Transverse colon (tissue), 4 donors: Measurements from ENCODE around the gene MBOAT7. TPM values are rescaled to one million over a fixed set of nuclear protein-coding genes. Genes with fewer than 3 reads are reported as not detected.

Source experiments
- DNase-seq: peaks from one replicate; pipeline ENCODE4 v3.0.0-alpha.2; 2019
- H3K27ac ChIP-seq, 4 donors: fragments of 200-600 bp; sonication (generic); 2 replicates each; pipeline ENCODE4 v1.5.1; 2016 to 2018; ENCODE audit warnings: inconsistent platforms in 4 of 4
- H3K27me3 ChIP-seq: fragments of 200-600 bp; sonication (generic); 2 replicates; pipeline ENCODE4 v1.5.1; 2017; ENCODE audit warnings: inconsistent platforms
- H3K36me3 ChIP-seq, 4 donors: fragments of 200-600 bp; sonication (generic); 2 replicates each; pipeline ENCODE4 v1.5.1; 2017 to 2019; ENCODE audit warnings: inconsistent platforms in 4 of 4
- H3K4me1 ChIP-seq, 4 donors: fragments of 200-600 bp; sonication (generic); 2 replicates each; pipeline ENCODE4 v1.5.1; 2017 to 2020; ENCODE audit warnings: inconsistent platforms in 4 of 4
- H3K4me3 ChIP-seq, 4 donors: fragments of 200-600 bp; sonication (generic); 1 replicate in 1 of 4; 2 replicates in 3 of 4; pipeline versions ENCODE4 v1.5.1 to v1.6.1; 2017 to 2019; ENCODE audit warnings: inconsistent platforms in 4 of 4
- H3K9me3 ChIP-seq, 2 donors: fragments of 200-600 bp; sonication (generic); 2 replicates each; pipeline ENCODE4 v1.5.1; 2017 to 2019; ENCODE audit warnings: inconsistent platforms in 2 of 2
- EP300 ChIP-seq: sonication (generic); formaldehyde crosslinking; IDR thresholded peaks from one replicate; pipeline ENCODE4 v1.6.1; 2017; ENCODE audit warnings: antibody characterized with exemption, low read depth
- POLR2A ChIP-seq: fragments of 450-650 bp; IDR thresholded peaks from one replicate; pipeline ENCODE4 v1.6.1; 2016; ENCODE audit warnings: antibody characterized with exemption, mild to moderate bottlenecking, moderate library complexity
- POLR2AphosphoS5 ChIP-seq, 3 donors: sonication (generic); formaldehyde crosslinking; IDR thresholded peaks; one replicate each; pipeline ENCODE4 v1.6.1; 2016; ENCODE audit warnings: antibody characterized with exemption in 3 of 3
- WGBS, 2 donors: methylation state at CpG; one replicate each; pipeline ENCODE4 v1.1.5; 2018; ENCODE audit warnings: low coverage in 1 of 2; 5-methylcytosine and 5-hydroxymethylcytosine counted together
- in situ Hi-C, 4 donors: fragments of 200-750 bp; cut with MboI; loops; one replicate each; pipeline versions ENCODE4 v1.15.0 to v1.15.1; 2017; ENCODE audit warnings: low sequenced_read_pairs in 3 of 4, low pct_ligation_motif_present in 1 of 4, low pct_unique_long_range_greater_than_20kb in 1 of 4
- intact Hi-C: fragments of 100-400 bp; cut with DNase I; formaldehyde crosslinking; loops from one replicate; pipeline ENCODE4 v1.15.1; 2023; ENCODE audit warnings: low total_unique reads
- total RNA-seq, 4 donors: library from RNA; depleted of rRNA; stranded (reverse); fragments of >200 nt; gene quantifications; one replicate each; pipeline ENCODE4 v1.1.0, GENCODE V29; 2016
- TF ChIP-seq, protein P1 (sequence below), 5 experiments: fragments of 200-600 bp in 3 of 5; fragments of 450-650 bp in 2 of 5; sonication (generic) in 3 of 5; IDR thresholded peaks; 1 replicate in 2 of 5; 2 replicates in 3 of 5; pipeline ENCODE4 v1.5.1; 2016 to 2017; ENCODE audit warnings: antibody characterized with exemption in 5 of 5, inconsistent platforms in 3 of 5, mild to moderate bottlenecking in 2 of 5, moderate library complexity in 1 of 5

Gene MBOAT7
- total RNA-seq, 4 donors from 2014 or later = 180 to 249 (median 218) TPM

DNA sequence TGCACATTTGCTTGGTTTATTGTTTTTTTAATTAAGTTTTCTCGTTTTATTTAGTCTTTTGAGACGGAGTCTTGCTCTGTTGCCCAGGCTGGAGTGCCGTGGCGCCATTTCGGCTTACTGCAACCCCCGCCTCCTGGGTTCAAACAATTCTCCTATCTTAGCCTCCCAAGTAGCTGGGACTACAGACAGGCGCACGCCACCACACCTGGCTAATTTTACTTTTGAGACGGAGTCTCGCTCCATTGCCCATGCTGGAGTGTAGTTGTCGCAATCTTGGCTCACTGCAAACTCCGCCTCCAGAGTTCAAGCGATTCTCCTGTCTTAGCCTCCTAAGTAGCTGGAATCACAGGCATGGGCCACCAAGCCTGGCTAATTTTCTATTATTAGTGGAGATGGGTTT is 12.6 kb upstream of the MBOAT7 start:
- intact Hi-C loops = no loop called here
- peak overlapping the region in 3 of 4 donors; percentile 42 to 68 (median 58) for H3K4me3 ChIP-seq
- H3K4me1 ChIP-seq = peaks cover 20 to 63% (median 46%) of the 10 kb centered on the region in 4 donors
- in situ Hi-C loops = no loop called here
- peak overlapping the region; percentile 95 to 96 (median 96) for H3K27ac ChIP-seq
- WGBS, 2 donors = 49 to 55% methylated on average over 8 to 13 of the region's 13 CpGs
- H3K36me3 ChIP-seq = peaks cover 0 to 50% (median 8%) of the 10 kb centered on the region in 4 donors
- TF ChIP-seq POLR2A (no peak), POLR2AphosphoS5 (IDR thresholded peaks at IDR 0.05) (no peak), EP300 (no peak)
- TF ChIP-seq, protein P1, sequence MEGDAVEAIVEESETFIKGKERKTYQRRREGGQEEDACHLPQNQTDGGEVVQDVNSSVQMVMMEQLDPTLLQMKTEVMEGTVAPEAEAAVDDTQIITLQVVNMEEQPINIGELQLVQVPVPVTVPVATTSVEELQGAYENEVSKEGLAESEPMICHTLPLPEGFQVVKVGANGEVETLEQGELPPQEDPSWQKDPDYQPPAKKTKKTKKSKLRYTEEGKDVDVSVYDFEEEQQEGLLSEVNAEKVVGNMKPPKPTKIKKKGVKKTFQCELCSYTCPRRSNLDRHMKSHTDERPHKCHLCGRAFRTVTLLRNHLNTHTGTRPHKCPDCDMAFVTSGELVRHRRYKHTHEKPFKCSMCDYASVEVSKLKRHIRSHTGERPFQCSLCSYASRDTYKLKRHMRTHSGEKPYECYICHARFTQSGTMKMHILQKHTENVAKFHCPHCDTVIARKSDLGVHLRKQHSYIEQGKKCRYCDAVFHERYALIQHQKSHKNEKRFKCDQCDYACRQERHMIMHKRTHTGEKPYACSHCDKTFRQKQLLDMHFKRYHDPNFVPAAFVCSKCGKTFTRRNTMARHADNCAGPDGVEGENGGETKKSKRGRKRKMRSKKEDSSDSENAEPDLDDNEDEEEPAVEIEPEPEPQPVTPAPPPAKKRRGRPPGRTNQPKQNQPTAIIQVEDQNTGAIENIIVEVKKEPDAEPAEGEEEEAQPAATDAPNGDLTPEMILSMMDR (IDR thresholded peaks at IDR 0.05) = no peak
- H3K27me3 ChIP-seq = no peaks in the 10 kb centered on the region
- no peak for DNase-seq
- no peaks in the 10 kb centered on the region for H3K9me3 ChIP-seq

DNA sequence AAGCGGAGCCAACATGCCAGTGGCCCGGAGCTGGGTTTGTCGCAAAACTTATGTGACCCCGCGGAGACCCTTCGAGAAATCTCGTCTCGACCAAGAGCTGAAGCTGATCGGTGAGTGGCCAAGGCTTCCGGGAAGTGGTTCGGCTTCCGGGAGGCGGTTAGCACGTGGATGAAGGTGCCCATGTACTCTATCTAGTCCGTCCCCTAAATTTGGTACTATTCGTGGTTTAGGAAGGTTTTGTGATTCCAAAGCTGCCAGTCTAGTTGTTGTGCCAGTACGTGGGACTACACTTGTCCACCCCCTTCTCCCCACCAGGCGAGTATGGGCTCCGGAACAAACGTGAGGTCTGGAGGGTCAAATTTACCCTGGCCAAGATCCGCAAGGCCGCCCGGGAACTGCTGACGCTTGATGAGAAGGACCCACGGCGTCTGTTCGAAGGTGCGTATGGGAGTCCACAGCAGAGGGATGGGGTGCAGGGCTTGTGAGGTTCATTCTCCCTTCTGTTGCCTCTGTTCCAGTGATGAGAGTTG is 11.9 kb upstream of the MBOAT7 start:
- WGBS, 2 donors = 0 to 1% methylated on average over 4 to 28 of the region's 28 CpGs
- DNase-seq = no peak
- peaks cover 20 to 56% (median 41%) of the 10 kb centered on the region in 4 donors for H3K4me1 ChIP-seq

GRCh38 chr19:54199401-54199800 is 10.0 kb upstream of the MBOAT7 start:
- peak overlapping the region in 3 of 4 donors; percentile 95 to 96 (median 96) for H3K27ac ChIP-seq
- in situ Hi-C loops = no loop called here
- intact Hi-C loops = no loop called here

More for the DNA sequence above, 11.9 kb upstream of the MBOAT7 start:
- no peaks in the 10 kb centered on the region for H3K27me3 ChIP-seq
- peak overlapping the region; percentile 42 to 68 (median 54) for H3K4me3 ChIP-seq
- intact Hi-C loops = no loop called here
- H3K9me3 ChIP-seq = no peaks in the 10 kb centered on the region
- in situ Hi-C loops = no loop called here
- H3K27ac ChIP-seq = peak overlapping the region; percentile 95 to 96 (median 96)
- H3K36me3 ChIP-seq = peaks cover 0 to 42% (median 4%) of the 10 kb centered on the region in 4 donors
- TF ChIP-seq, protein P1 (IDR thresholded peaks at IDR 0.05) = no peak
- TF ChIP-seq POLR2A (no peak), EP300 (no peak), POLR2AphosphoS5 (IDR thresholded peaks at IDR 0.05) (no peak)

GRCh38 chr19:54197121-54197520 is 7.7 kb upstream of the MBOAT7 start:
- Histone ChIP-seq H3K36me3 (peaks cover 0 to 19% (median 2%) of the 10 kb centered on the region in 4 donors), H3K4me3 (no peak overlapping the region), H3K27ac (no peak overlapping the region), H3K27me3 (no peaks in the 10 kb centered on the region), H3K9me3 (no peaks in the 10 kb centered on the region), H3K4me1 (peaks cover 8 to 24% (median 14%) of the 10 kb centered on the region in 4 donors)
- in situ Hi-C loops = no loop called here
- intact Hi-C loops = no loop called here
- 67 to 68% methylated on average over 3 of the region's 3 CpGs for WGBS, 2 donors
- no peak for DNase-seq
- TF ChIP-seq POLR2A (no peak), EP300 (no peak), POLR2AphosphoS5 (IDR thresholded peaks at IDR 0.05) (no peak)
- TF ChIP-seq, protein P1 (IDR thresholded peaks at IDR 0.05) = no peak

More at GRCh38 chr19:54199401-54199800, 10.0 kb upstream of the MBOAT7 start:
- Histone ChIP-seq H3K27me3 (no peaks in the 10 kb centered on the region), H3K9me3 (no peaks in the 10 kb centered on the region), H3K4me1 (peaks cover 20 to 38% (median 31%) of the 10 kb centered on the region in 4 donors), H3K36me3 (peaks cover 0 to 26% (median 0%) of the 10 kb centered on the region in 4 donors), H3K4me3 (no peak overlapping the region)
- WGBS, 2 donors = 94 to 96% methylated on average over 12 to 16 of the region's 16 CpGs
- TF ChIP-seq POLR2AphosphoS5 (IDR thresholded peaks at IDR 0.05) (no peak), POLR2A (no peak), EP300 (no peak)
- TF ChIP-seq, protein P1 (IDR thresholded peaks at IDR 0.05) = no peak
- no peak for DNase-seq
